ENCODE data around the gene TFB1M. TPM values are rescaled to one million over a fixed set of nuclear protein-coding genes. Genes with fewer than 3 reads are reported as not detected.

Gene TFB1M
- total RNA-seq, 1 experiment from 2014 or later = 19.5 TPM

GRCh38 chr6:155349956-155350355, 35.7 kb upstream of the TFB1M start:
- Histone ChIP-seq H3K9me2 (ENCODE audit: insufficient read depth) (no peaks in the 10 kb centered on the region), H3K4me1 (replicated peaks; ENCODE audit: insufficient read depth) (no peaks in the 10 kb centered on the region), H3F3A (ENCODE audit: insufficient read depth, low read depth) (no peaks in the 10 kb centered on the region), H3K27ac (no peak overlapping the region), H2AFZ (no peak overlapping the region), H3K79me2 (ENCODE audit: low read depth) (no peaks in the 10 kb centered on the region), H3K36me3 (ENCODE audit: low read depth) (no peaks in the 10 kb centered on the region), H4K20me1 (ENCODE audit: insufficient read depth) (no peaks in the 10 kb centered on the region), H3K27me3 (ENCODE audit: insufficient read depth, low read depth) (no peaks in the 10 kb centered on the region), H3K4me2 (no peak overlapping the region), H3K4me3 (no peak overlapping the region), H3K9me3 (ENCODE audit: insufficient read depth, low read depth) (peaks cover 4% of the 10 kb centered on the region; the same call in 1 of the 2 replicates)
- POLR2A ChIA-PET (ENCODE audit: unreplicated experiment) = no interaction called here
- intact Hi-C loops (cut with micrococcal nuclease; ENCODE audit: unreplicated experiment) = no loop called here
- BruUV-seq (replicated peaks) = no TSS peak
- TF ChIP-seq CTCF (conservative IDR thresholded peaks at IDR 0.05) = no peak
- no peak for TF ChIP-seq EZH2 (IDR thresholded peaks at IDR 0.05; ENCODE audit: low read depth)
- CTCF ChIA-PET = no interaction called here
- no peak for DNase-seq

- Histone ChIP-seq H3K9me2 (ENCODE audit: insufficient read depth) (no peaks in the 10 kb centered on the region), H3K27ac (no peak overlapping the region), H3K4me3 (no peak overlapping the region), H4K20me1 (ENCODE audit: insufficient read depth) (no peaks in the 10 kb centered on the region), H3F3A (ENCODE audit: insufficient read depth, low read depth) (no peaks in the 10 kb centered on the region), H3K9me3 (ENCODE audit: insufficient read depth, low read depth) (no peaks in the 10 kb centered on the region; the same call in 1 of the 2 replicates), H3K79me2 (ENCODE audit: low read depth) (no peaks in the 10 kb centered on the region), H3K4me2 (no peak overlapping the region), H3K27me3 (ENCODE audit: insufficient read depth, low read depth) (no peaks in the 10 kb centered on the region), H2AFZ (no peak overlapping the region), H3K36me3 (ENCODE audit: low read depth) (no peaks in the 10 kb centered on the region), H3K4me1 (replicated peaks; ENCODE audit: insufficient read depth) (no peaks in the 10 kb centered on the region)
- TF ChIP-seq EZH2 (IDR thresholded peaks at IDR 0.05; ENCODE audit: low read depth) (no peak), CTCF (conservative IDR thresholded peaks at IDR 0.05) (no peak)
- intact Hi-C loops (cut with micrococcal nuclease; ENCODE audit: unreplicated experiment) = no loop called here
- ChIA-PET CTCF (no interaction called here), POLR2A (ENCODE audit: unreplicated experiment) (no interaction called here)
- DNase-seq = no peak
- BruUV-seq (replicated peaks) = no TSS peak
Measured at GRCh38 chr6:155349129-155349528, 34.8 kb upstream of the TFB1M start.

GRCh38 chr6:155347800-155348199, 33.5 kb upstream of the TFB1M start:
- no peaks in the 10 kb centered on the region for H3K9me2 ChIP-seq (ENCODE audit: insufficient read depth)
- H3K27me3 ChIP-seq (ENCODE audit: insufficient read depth, low read depth) = no peaks in the 10 kb centered on the region
- H3F3A ChIP-seq (ENCODE audit: insufficient read depth, low read depth) = no peaks in the 10 kb centered on the region
- intact Hi-C loops (cut with micrococcal nuclease; ENCODE audit: unreplicated experiment) = no loop called here
- ChIA-PET POLR2A (ENCODE audit: unreplicated experiment) (no interaction called here), CTCF (no interaction called here)
- no peaks in the 10 kb centered on the region for H3K79me2 ChIP-seq (ENCODE audit: low read depth)
- no peak overlapping the region for H3K4me3 ChIP-seq
- no peaks in the 10 kb centered on the region for H3K9me3 ChIP-seq (ENCODE audit: insufficient read depth, low read depth)
- no peaks in the 10 kb centered on the region for H4K20me1 ChIP-seq (ENCODE audit: insufficient read depth)
- no peak overlapping the region for H3K4me2 ChIP-seq
- H3K4me1 ChIP-seq (replicated peaks; ENCODE audit: insufficient read depth) = no peaks in the 10 kb centered on the region
- H3K36me3 ChIP-seq (ENCODE audit: low read depth) = no peaks in the 10 kb centered on the region
- no peak overlapping the region for H2AFZ ChIP-seq
- TF ChIP-seq CTCF (conservative IDR thresholded peaks at IDR 0.05) (no peak), EZH2 (IDR thresholded peaks at IDR 0.05; ENCODE audit: low read depth) (no peak)
- no TSS peak for BruUV-seq (replicated peaks)
- no peak overlapping the region for H3K27ac ChIP-seq
- no peak for DNase-seq
